ENCODE measurements around the gene CCR7. TPM values are rescaled to one million over a fixed set of nuclear protein-coding genes. Genes with fewer than 3 reads are reported as not detected.

The CCR7 gene
- total and polyA plus RNA-seq, 2 donors (not counting 1 experiment from before 2014, with no cell fraction given): 116 to 481 TPM

DNA sequence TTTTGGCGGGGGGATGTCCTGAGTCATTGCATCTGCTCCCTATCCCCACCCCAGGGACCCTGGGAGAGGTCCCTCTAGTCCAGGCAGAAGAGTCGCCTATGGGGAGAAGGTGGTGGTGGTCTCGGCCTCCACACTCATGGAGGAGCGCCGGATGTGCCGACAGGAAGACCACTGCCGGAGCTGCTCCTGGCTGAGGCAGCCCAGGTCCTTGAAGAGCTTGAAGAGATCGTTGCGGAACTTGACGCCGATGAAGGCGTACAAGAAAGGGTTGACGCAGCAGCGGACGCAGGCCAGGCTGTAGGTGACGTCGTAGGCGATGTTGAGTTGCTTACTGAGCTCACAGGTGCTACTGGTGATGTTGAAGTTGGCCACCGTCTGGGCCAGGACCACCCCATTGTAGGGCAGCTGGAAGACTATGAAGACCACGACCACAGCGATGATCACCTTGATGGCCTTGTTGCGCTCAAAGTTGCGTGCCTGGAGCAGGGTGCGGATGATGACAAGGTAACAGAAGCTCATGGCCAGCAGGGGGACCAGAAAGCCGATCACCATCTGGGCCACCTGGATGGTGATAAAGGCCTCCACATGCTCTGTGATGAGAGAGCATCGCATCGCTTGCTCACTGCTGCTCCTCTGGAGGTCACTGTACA, 10.5 kb downstream of the CCR7 start:
- H3K27ac Mint-ChIP-seq: peak overlapping the region; percentile 92
- ATAC-seq (ENCODE audit: low read depth): no peak
- peaks cover 58% of the 10 kb centered on the region for H3K79me2 ChIP-seq (ENCODE audit: control insufficient read depth, insufficient read depth, low read length)
- H3K9ac ChIP-seq (ENCODE audit: low read length): peak overlapping the region; percentile 41
- peaks cover 97% of the 10 kb centered on the region for H3K4me1 Mint-ChIP-seq
- no peak overlapping the region for H2AFZ ChIP-seq (ENCODE audit: insufficient read depth, low read depth, low read length, poor library complexity, severe bottlenecking)
- H3K4me3 ChIP-seq (ENCODE audit: control extremely low read depth in 1 of 5, extremely low read depth in 1 of 5, insufficient read depth in 1 of 5, low read depth in 2 of 5, low read length in 4 of 5): no peak overlapping the region
- ChIA-PET POLR2A (interaction anchor here (0.5 to 9.4 kb wide), 12 partner anchors 8 to 174 kb away, joined by 3 to 78 read pairs (median 6); partner anchors contain the start of genes CCR7 and TOP2A), CTCF (interaction anchor here (0.6 to 25.2 kb wide), 20 partner anchors 6 to 1111 kb away, joined by 3 to 634 read pairs (median 4); partner anchors contain the start of genes CCR7 and IGFBP4)
- H3K27ac ChIP-seq (ENCODE audit: low read length in 2 of 2): peak overlapping the region; percentile 83 to 98
- no peaks in the 10 kb centered on the region for H3K9me3 ChIP-seq (ENCODE audit: control extremely low read depth in 1 of 3, control insufficient read depth in 2 of 3, insufficient read depth in 1 of 3, low read length in 2 of 3)
- TF ChIP-seq EZH2 (IDR thresholded peaks at IDR 0.05; ENCODE audit: borderline replicate concordance, insufficient read depth, low read depth, low read length, poor library complexity, severe bottlenecking): no peak
- TF ChIP-seq, protein P1, sequence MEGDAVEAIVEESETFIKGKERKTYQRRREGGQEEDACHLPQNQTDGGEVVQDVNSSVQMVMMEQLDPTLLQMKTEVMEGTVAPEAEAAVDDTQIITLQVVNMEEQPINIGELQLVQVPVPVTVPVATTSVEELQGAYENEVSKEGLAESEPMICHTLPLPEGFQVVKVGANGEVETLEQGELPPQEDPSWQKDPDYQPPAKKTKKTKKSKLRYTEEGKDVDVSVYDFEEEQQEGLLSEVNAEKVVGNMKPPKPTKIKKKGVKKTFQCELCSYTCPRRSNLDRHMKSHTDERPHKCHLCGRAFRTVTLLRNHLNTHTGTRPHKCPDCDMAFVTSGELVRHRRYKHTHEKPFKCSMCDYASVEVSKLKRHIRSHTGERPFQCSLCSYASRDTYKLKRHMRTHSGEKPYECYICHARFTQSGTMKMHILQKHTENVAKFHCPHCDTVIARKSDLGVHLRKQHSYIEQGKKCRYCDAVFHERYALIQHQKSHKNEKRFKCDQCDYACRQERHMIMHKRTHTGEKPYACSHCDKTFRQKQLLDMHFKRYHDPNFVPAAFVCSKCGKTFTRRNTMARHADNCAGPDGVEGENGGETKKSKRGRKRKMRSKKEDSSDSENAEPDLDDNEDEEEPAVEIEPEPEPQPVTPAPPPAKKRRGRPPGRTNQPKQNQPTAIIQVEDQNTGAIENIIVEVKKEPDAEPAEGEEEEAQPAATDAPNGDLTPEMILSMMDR (IDR thresholded peaks at IDR 0.05): no peak
- WGBS (ENCODE audit: insufficient coverage): 97% methylated on average over 25 of the region's 27 CpGs
- no peaks in the 10 kb centered on the region for H3K27me3 ChIP-seq (replicated peaks in 1 of 4; ENCODE audit: control extremely low read depth in 1 of 4, control insufficient read depth in 3 of 4, insufficient read depth in 4 of 4, low read length in 3 of 4)
- no peaks in the 10 kb centered on the region for H3K9me3 Mint-ChIP-seq (ENCODE audit: insufficient read depth)
- intact Hi-C loops (cut with micrococcal nuclease): no loop called here
- peaks cover 26% of the 10 kb centered on the region for H4K20me1 ChIP-seq (ENCODE audit: control insufficient read depth, insufficient read depth, low read length, poor library complexity, severe bottlenecking)
- H3K4me3 Mint-ChIP-seq: peak overlapping the region; percentile 84
- H3K36me3 ChIP-seq (replicated peaks in 1 of 2; ENCODE audit: control extremely low read depth in 1 of 2, control insufficient read depth in 1 of 2, extremely low read depth in 1 of 2, insufficient read depth in 2 of 2, low read length in 1 of 2): peaks cover 0 to 60% of the 10 kb centered on the region in 2 experiments
- H3K4me1 ChIP-seq (ENCODE audit: control insufficient read depth in 2 of 2, insufficient read depth in 2 of 2, low read length in 2 of 2): peaks cover 98 to 100% of the 10 kb centered on the region in 2 donors
- no peaks in the 10 kb centered on the region for H3K27me3 Mint-ChIP-seq
- peak overlapping the region; percentile 73 for H3K4me2 ChIP-seq (replicated peaks; ENCODE audit: low read depth, low read length, poor library complexity, severe bottlenecking)
- DNase-seq: peak; percentile 45
